Neuron (in vitro differentiated cells): ENCODE measurements around the gene ACTN4.

Experiments used
- H2AFZ ChIP-seq: one replicate; pipeline ENCODE4 v1.6.1; 2013; ENCODE audit warnings: low read depth, mild to moderate bottlenecking, inconsistent platforms, low read length, moderate library complexity
- H3K27me3 ChIP-seq: one replicate; pipeline ENCODE4 v1.6.1; 2013; ENCODE audit warnings: low read length; ENCODE audit not compliant: insufficient read depth
- H3K36me3 ChIP-seq: one replicate; pipeline ENCODE4 v1.6.1; 2013; ENCODE audit warnings: low read length; ENCODE audit not compliant: insufficient read depth
- H3K4me1 ChIP-seq: one replicate; pipeline ENCODE4 v1.6.1; 2013; ENCODE audit warnings: low read length; ENCODE audit not compliant: insufficient read depth
- H3K4me3 ChIP-seq: 2 replicates; pipeline ENCODE4 v1.5.1; 2013; ENCODE audit warnings: mild to moderate bottlenecking, low read length, moderate library complexity
- H3K9me3 ChIP-seq: one replicate; pipeline ENCODE4 v1.6.1; 2013; ENCODE audit warnings: low read length

Gene ACTN4

DNA sequence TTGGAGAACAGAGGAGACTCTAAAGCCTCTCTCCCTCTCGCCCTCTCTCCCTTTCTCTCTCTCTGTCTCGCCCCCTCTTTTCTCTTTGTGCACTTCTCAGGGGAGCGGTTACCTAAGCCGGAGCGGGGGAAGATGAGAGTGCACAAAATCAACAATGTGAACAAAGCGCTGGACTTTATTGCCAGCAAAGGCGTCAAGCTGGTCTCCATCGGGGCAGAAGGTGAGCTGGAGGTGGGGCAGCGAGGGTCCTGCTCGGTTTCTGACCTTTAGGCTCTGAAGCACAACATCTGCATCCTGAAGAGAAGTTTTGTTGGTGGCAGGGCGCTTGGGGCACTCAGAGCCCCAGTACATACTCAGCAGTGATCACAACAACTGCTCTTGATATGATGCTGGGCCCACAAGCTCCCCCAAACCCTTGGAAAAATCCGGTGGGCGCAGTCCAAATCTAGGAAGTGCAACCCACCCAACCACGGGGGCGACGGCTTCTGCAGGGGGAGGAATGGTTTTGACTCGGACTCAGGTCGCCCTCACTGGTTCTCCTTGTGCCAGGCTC, 53.5 kb downstream of the ACTN4 start:
- Histone ChIP-seq H3K4me1 (peaks cover 20% of the 10 kb centered on the region), H3K4me3 (no peak overlapping the region), H3K36me3 (peaks cover 51% of the 10 kb centered on the region), H2AFZ (no peak overlapping the region), H3K27me3 (no peaks in the 10 kb centered on the region), H3K9me3 (no peaks in the 10 kb centered on the region)

DNA sequence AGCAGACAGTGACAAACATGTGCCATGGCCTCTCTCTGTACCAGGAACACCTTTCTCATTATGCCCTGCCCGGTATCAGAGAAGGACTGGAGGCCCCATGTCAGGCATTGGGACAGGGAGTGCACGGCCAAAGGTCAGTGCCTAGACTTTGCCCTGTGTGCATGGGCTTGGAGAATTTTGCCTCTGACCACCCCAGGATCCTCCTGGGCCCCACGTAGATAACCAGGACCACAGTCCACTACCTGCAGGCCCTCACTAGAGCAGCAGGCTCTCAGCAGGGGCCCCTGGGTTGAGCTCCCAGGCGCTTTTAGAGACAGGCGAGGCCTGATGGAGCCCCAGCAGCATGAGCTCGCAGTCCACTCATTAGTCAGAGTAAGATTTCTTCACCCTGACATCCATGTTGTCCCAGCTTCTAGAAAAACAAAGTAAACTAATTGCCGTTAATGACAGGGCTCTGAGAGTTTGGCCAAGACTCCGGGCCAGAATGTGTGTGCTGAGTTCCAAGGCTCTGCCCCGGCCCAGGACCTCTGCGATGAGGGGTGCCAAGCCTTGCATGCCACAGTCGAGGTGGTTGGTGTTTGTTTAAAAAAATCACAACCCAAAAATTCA, 54.1 kb downstream of the ACTN4 start:
- no peak overlapping the region for H2AFZ ChIP-seq
- no peaks in the 10 kb centered on the region for H3K9me3 ChIP-seq
- no peaks in the 10 kb centered on the region for H3K27me3 ChIP-seq
- H3K4me3 ChIP-seq: no peak overlapping the region
- peaks cover 57% of the 10 kb centered on the region for H3K36me3 ChIP-seq
- H3K4me1 ChIP-seq: peaks cover 20% of the 10 kb centered on the region

GRCh38 chr19:38702278-38702677, 54.8 kb downstream of the ACTN4 start:
- H3K9me3 ChIP-seq: no peaks in the 10 kb centered on the region
- H3K27me3 ChIP-seq: no peaks in the 10 kb centered on the region
- peaks cover 64% of the 10 kb centered on the region for H3K36me3 ChIP-seq
- no peak overlapping the region for H2AFZ ChIP-seq
- no peak overlapping the region for H3K4me3 ChIP-seq
- peaks cover 20% of the 10 kb centered on the region for H3K4me1 ChIP-seq

- Histone ChIP-seq H3K4me1 (peaks cover 8% of the 10 kb centered on the region), H3K36me3 (peaks cover 75% of the 10 kb centered on the region), H3K9me3 (no peaks in the 10 kb centered on the region), H3K4me3 (no peak overlapping the region), H3K27me3 (no peaks in the 10 kb centered on the region), H2AFZ (no peak overlapping the region)
Measured at GRCh38 chr19:38703509-38703908, 56.1 kb downstream of the ACTN4 start.

GRCh38 chr19:38704488-38705026, 57.1 kb downstream of the ACTN4 start:
- Histone ChIP-seq H3K4me3 (no peak overlapping the region), H3K4me1 (no peaks in the 10 kb centered on the region), H2AFZ (no peak overlapping the region), H3K27me3 (no peaks in the 10 kb centered on the region), H3K36me3 (peaks cover 86% of the 10 kb centered on the region), H3K9me3 (no peaks in the 10 kb centered on the region)

DNA sequence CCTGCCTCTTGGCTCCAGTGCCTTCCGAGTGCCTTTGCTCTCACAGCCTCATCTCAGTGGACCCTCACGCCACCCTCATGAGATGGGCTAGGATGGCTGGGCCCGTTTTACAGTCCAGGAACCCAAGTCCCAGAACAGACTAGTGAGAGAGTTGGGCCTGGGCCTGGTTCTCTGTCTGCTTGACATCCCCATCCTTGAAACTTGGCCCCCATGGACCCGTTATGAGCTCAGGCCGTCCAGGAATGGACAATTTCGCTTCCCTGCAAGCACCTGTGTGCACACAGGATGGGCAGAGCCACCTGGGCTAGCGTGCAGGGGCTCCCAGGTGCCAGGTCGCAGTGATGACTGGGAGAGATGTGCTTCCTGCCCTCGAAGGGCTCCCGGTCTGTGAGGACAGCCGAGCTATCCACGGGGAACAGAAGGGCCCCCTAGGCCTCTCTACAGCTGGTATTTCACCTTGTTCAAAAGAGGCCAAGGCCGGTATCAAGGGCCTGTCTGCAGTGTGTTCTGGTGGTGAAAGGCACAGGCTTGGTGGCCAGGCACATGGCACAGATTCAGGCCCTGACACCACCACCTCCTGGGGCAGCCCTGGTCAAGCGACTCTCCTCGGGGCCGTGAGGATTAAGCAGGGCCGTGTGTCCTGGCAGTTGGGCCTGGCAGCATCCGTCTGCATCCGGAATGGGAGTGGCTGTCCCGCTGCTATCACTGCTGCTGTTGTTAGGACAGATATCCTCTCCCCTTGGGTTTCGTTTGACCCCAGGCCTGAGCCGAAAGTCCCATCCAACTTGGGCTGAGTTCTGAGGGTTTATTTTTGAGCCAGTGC, 58.0 kb downstream of the ACTN4 start:
- H3K4me1 ChIP-seq: no peaks in the 10 kb centered on the region
- H3K27me3 ChIP-seq: no peaks in the 10 kb centered on the region
- H3K36me3 ChIP-seq: peaks cover 90% of the 10 kb centered on the region
- no peak overlapping the region for H3K4me3 ChIP-seq
- no peak overlapping the region for H2AFZ ChIP-seq
- no peaks in the 10 kb centered on the region for H3K9me3 ChIP-seq

DNA sequence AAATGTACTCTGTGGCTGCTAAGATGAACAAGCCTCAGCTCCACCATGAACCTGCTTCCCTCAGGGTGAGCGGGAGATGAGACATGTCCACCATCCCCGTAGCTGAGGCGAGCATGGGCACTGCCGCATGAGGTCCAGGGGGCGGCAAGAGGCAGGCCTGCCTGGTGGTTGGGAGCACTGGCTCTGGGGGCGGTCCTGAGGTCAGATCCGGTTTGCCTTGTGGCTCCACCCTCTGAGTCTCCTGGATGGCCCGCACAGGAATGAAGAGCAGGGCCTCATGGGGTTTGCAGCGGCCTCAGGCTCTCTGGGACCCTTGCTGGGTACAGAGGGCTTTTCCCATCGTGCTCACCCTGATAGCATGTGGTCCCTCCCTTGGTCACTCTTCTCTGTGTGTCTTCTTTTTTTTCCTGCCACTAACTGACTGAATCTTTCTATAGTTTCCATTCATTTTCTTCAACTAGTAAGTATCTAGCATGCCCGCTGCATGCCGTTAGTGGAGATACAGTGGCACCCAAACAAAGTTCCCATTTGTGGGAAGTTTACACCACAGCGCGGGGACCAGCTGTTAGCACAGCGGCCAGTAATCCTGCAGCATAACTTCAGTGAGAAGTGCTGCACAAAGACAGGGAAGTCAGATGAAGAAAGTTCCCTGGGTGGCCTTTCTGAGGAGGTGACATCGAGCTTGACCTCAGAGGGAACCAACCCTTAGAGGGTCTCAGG, 59.5 kb downstream of the ACTN4 start:
- no peak overlapping the region for H3K4me3 ChIP-seq
- H3K36me3 ChIP-seq: peaks cover 95% of the 10 kb centered on the region
- no peaks in the 10 kb centered on the region for H3K27me3 ChIP-seq
- H3K4me1 ChIP-seq: no peaks in the 10 kb centered on the region
- no peak overlapping the region for H2AFZ ChIP-seq
- no peaks in the 10 kb centered on the region for H3K9me3 ChIP-seq

- H3K9me3 ChIP-seq: no peaks in the 10 kb centered on the region
- H3K4me1 ChIP-seq: no peaks in the 10 kb centered on the region
- peaks cover 95% of the 10 kb centered on the region for H3K36me3 ChIP-seq
- H2AFZ ChIP-seq: no peak overlapping the region
- H3K27me3 ChIP-seq: no peaks in the 10 kb centered on the region
- no peak overlapping the region for H3K4me3 ChIP-seq
Measured at GRCh38 chr19:38707512-38708114, 60.2 kb downstream of the ACTN4 start.

DNA sequence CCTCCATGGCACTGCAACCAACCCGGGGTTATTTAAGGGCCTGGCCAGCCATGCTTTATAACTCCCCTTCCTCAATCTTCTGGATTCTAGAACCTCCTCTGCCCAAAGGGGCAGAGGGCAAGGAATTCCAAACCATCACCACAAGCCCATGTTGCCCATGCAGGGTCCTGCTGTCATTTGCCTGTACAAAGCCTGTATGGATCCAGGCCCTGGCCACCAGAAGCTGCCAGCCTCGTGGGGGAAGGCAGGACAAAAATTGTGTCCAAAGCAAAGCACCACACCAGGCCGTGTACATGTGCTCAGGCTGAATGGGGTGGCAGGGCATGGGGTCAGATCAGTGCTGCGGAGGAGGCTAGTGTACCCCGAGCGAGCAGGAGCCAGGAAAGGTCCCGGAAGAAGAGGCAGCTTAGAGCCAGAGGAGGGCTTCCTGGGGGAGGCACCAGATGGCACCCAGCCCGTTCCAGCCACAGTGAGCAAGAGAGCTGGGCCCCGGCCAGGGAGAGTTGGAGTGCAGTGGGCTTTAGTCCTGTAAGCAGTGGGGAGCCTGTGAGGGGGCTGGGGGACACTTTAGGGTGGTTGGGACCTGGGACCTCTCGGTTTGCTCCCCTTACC, 61.1 kb downstream of the ACTN4 start:
- Histone ChIP-seq H3K4me1 (no peaks in the 10 kb centered on the region), H3K27me3 (no peaks in the 10 kb centered on the region), H2AFZ (no peak overlapping the region), H3K4me3 (no peak overlapping the region), H3K36me3 (peaks cover 96% of the 10 kb centered on the region), H3K9me3 (no peaks in the 10 kb centered on the region)

- Histone ChIP-seq H3K4me1 (no peaks in the 10 kb centered on the region), H2AFZ (no peak overlapping the region), H3K27me3 (no peaks in the 10 kb centered on the region), H3K4me3 (no peak overlapping the region), H3K36me3 (peaks cover 94% of the 10 kb centered on the region), H3K9me3 (no peaks in the 10 kb centered on the region)
Measured at GRCh38 chr19:38709119-38709518, 61.7 kb downstream of the ACTN4 start.

DNA sequence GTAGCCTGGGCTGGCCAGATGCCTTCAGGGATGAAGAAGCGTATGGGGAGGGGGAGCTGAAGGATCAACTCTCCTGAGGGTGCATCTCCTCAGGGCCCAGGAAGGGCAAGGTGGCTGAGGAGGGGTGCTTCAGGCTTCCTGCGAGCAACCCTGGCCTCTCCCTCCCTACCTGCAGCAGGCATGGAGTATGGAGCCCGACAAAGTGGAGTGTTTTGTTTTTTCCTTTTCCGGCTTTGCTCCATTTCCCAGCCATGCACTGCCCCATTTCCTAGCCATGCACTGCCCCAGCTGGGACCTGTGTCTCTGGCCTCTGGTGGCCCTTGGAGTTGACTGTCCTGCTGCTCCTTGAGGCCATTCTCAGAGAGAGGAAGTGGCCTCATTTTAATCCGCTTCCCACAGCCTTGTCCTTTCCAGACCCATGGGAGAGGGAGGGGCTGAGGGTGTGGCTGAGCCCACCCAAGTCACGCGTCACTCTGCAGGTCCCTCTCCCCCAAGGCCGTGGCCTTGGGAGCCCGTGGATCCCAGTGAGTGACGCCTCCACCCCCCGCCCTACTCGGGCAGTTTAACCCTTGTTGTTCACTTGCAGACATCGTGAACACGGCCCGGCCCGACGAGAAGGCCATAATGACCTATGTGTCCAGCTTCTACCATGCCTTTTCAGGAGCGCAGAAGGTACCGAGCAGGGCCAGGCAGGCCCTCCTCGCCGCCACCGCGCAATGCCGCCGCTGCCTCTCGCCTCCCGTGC, 62.4 kb downstream of the ACTN4 start:
- Histone ChIP-seq H3K27me3 (no peaks in the 10 kb centered on the region), H3K4me3 (no peak overlapping the region), H3K9me3 (no peaks in the 10 kb centered on the region), H2AFZ (no peak overlapping the region), H3K4me1 (no peaks in the 10 kb centered on the region), H3K36me3 (peaks cover 94% of the 10 kb centered on the region)

- Histone ChIP-seq H3K36me3 (peaks cover 90% of the 10 kb centered on the region), H3K4me3 (no peak overlapping the region), H3K9me3 (no peaks in the 10 kb centered on the region)
Measured at GRCh38 chr19:38710416-38710702, 62.9 kb downstream of the ACTN4 start.

More at GRCh38 chr19:38710416-38710702, 62.9 kb downstream of the ACTN4 start:
- Histone ChIP-seq H3K4me1 (no peaks in the 10 kb centered on the region), H2AFZ (no peak overlapping the region), H3K27me3 (no peaks in the 10 kb centered on the region)
